ENCODE data around the gene SLC39A10.

DNA sequence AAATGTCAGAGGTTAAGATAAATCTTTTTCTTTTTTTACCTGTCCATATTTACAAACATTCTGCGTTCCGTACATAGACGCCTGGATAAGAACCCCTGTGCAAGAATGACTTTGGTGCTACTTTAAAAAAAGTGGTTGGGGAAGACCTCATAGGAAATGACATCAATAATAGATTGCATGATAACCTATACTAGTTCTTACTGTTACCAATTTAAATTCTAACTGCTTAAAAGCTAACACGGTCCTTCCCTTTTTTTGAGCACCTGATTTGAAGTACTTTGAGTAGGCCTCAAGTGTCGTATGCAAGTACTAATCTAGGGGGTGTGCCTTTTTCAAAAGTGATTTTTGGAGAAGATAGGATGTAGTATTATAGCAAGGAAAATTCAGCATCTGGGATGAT, 2.1 kb downstream of the SLC39A10 start:
- TF ChIP-seq, protein P1, sequence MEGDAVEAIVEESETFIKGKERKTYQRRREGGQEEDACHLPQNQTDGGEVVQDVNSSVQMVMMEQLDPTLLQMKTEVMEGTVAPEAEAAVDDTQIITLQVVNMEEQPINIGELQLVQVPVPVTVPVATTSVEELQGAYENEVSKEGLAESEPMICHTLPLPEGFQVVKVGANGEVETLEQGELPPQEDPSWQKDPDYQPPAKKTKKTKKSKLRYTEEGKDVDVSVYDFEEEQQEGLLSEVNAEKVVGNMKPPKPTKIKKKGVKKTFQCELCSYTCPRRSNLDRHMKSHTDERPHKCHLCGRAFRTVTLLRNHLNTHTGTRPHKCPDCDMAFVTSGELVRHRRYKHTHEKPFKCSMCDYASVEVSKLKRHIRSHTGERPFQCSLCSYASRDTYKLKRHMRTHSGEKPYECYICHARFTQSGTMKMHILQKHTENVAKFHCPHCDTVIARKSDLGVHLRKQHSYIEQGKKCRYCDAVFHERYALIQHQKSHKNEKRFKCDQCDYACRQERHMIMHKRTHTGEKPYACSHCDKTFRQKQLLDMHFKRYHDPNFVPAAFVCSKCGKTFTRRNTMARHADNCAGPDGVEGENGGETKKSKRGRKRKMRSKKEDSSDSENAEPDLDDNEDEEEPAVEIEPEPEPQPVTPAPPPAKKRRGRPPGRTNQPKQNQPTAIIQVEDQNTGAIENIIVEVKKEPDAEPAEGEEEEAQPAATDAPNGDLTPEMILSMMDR (IDR thresholded peaks at IDR 0.05), result no peak
- TF ChIP-seq POLR2A (IDR thresholded peaks at IDR 0.05), result no peak
